Natural killer cell (primary cell): ENCODE data around the gene OSBP2. TPM values are rescaled to one million over a fixed set of nuclear protein-coding genes. Genes with fewer than 3 reads are reported as not detected.

ENCODE experiments used
- ATAC-seq, 3 donors: fragments of 150-1000 bp in 2 of 3; fragments of 200-7000 bp in 1 of 3; cut with Tn5 transposase; 1 replicate in 1 of 3; 2 replicates in 2 of 3; pipeline ENCODE4 v1.10.0; 2021; ENCODE audit warnings: mild to moderate bottlenecking in 2 of 3, moderate library complexity in 2 of 3
- DNase-seq, 2 donors: peaks; one replicate each; pipeline versions ENCODE4 v3.0.0 to v3.0.0-alpha.2; 2013 to 2021; ENCODE audit warnings: mixed read lengths in 1 of 2
- H3K27ac ChIP-seq: one replicate; pipeline ENCODE4 v1.5.1; 2013; ENCODE audit warnings: mild to moderate bottlenecking, low read length
- H3K27me3 ChIP-seq: one replicate; pipeline ENCODE4 v1.6.1; 2013; ENCODE audit warnings: low read length; ENCODE audit not compliant: control insufficient read depth, insufficient read depth
- H3K36me3 ChIP-seq: one replicate; pipeline ENCODE4 v1.6.1; 2013; ENCODE audit warnings: low read length; ENCODE audit not compliant: control insufficient read depth, insufficient read depth
- H3K4me1 ChIP-seq: one replicate; pipeline ENCODE4 v1.6.1; 2013; ENCODE audit warnings: low read length; ENCODE audit not compliant: control insufficient read depth, insufficient read depth
- H3K4me3 ChIP-seq: one replicate; pipeline ENCODE4 v1.5.1; 2013; ENCODE audit warnings: low read length
- H3K9me3 ChIP-seq: one replicate; pipeline ENCODE4 v1.6.1; 2013; ENCODE audit warnings: low read length; ENCODE audit not compliant: control insufficient read depth, insufficient read depth
- H3K27ac Mint-ChIP-seq, 2 donors: one replicate each; pipeline ENCODE4 v1.8.0; 2022; ENCODE audit warnings: mild to moderate bottlenecking in 2 of 2, mixed read lengths in 2 of 2, moderate library complexity in 1 of 2
- H3K27me3 Mint-ChIP-seq, 2 donors: one replicate each; pipeline ENCODE4 v1.8.0; 2022; ENCODE audit warnings: low read depth in 2 of 2, mixed read lengths in 2 of 2
- H3K36me3 Mint-ChIP-seq: one replicate; pipeline ENCODE4 v1.8.0; 2022; ENCODE audit warnings: mixed read lengths
- H3K4me1 Mint-ChIP-seq, 2 donors: one replicate each; pipeline ENCODE4 v1.8.0; 2022; ENCODE audit warnings: mixed read lengths in 2 of 2
- H3K4me3 Mint-ChIP-seq: one replicate; pipeline ENCODE4 v1.8.0; 2022; ENCODE audit warnings: mild to moderate bottlenecking, moderate library complexity, mixed read lengths
- H3K9me3 Mint-ChIP-seq, 2 donors: one replicate each; pipeline ENCODE4 v1.8.0; 2022; ENCODE audit warnings: mixed read lengths in 2 of 2
- WGBS: methylation state at CpG from one replicate; pipeline ENCODE4 v1.1.7; 2013; ENCODE audit warnings: missing lambda C conversion rate; ENCODE audit not compliant: insufficient coverage; 5-methylcytosine and 5-hydroxymethylcytosine counted together
- intact Hi-C: fragments of 100-400 bp; cut with micrococcal nuclease; formaldehyde crosslinking; loops from one replicate; pipeline ENCODE4 v1.14.2; 2022
- total RNA-seq, 4 donors: library from RNA; stranded (reverse); fragments of 120-200 nt in 1 of 4; gene quantifications; one replicate each; pipeline versions ENCODE4 v1.2.3 to v1.2.4, GENCODE V29; 2013 to 2022
- TF ChIP-seq, protein P1 (sequence below): fragments of 200-600 bp; IDR thresholded peaks from one replicate; pipeline ENCODE4 v1.8.0; 2022; ENCODE audit warnings: antibody characterized with exemption

OSBP2 gene
- total RNA-seq, 3 donors from 2014 or later (not counting 1 experiment from before 2014, with no cell fraction given): 0.65 to 1.2 (median 0.79) TPM

DNA sequence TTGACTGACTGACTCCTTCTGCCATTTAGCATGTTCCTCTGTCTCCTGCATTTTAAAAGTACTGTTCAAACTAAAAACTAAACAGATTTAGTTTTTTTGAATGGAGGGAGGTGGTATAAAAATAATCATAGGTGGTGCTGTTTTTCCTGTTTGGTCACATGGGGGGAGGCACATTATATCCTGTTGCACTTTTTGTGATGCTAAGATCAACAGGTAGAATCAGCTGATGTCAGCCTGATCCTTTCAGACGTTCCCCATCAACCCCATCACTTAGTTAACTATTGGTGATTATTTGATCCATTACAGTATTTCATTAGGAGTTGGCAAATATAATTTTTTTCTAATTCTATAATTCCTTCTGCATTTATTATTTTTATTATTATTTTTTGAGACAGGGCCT, 5.1 kb upstream of the OSBP2 start:
- no peaks in the 10 kb centered on the region for H3K4me1 Mint-ChIP-seq
- H3K27ac ChIP-seq: no peak overlapping the region
- DNase-seq (no peak), ATAC-seq (no peak)
- TF ChIP-seq, protein P1, sequence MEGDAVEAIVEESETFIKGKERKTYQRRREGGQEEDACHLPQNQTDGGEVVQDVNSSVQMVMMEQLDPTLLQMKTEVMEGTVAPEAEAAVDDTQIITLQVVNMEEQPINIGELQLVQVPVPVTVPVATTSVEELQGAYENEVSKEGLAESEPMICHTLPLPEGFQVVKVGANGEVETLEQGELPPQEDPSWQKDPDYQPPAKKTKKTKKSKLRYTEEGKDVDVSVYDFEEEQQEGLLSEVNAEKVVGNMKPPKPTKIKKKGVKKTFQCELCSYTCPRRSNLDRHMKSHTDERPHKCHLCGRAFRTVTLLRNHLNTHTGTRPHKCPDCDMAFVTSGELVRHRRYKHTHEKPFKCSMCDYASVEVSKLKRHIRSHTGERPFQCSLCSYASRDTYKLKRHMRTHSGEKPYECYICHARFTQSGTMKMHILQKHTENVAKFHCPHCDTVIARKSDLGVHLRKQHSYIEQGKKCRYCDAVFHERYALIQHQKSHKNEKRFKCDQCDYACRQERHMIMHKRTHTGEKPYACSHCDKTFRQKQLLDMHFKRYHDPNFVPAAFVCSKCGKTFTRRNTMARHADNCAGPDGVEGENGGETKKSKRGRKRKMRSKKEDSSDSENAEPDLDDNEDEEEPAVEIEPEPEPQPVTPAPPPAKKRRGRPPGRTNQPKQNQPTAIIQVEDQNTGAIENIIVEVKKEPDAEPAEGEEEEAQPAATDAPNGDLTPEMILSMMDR: no peak
- H3K27me3 ChIP-seq: no peaks in the 10 kb centered on the region
- H3K36me3 ChIP-seq: no peaks in the 10 kb centered on the region
- H3K9me3 ChIP-seq: no peaks in the 10 kb centered on the region
- H3K4me1 ChIP-seq: peaks cover 8% of the 10 kb centered on the region
- intact Hi-C loops: no loop called here
- H3K36me3 Mint-ChIP-seq: no peaks in the 10 kb centered on the region
- H3K4me3 ChIP-seq: no peak overlapping the region
- H3K27ac Mint-ChIP-seq: no peak overlapping the region
- whole genome bisulfite sequencing: no CpG with 5 or more reads among the region's 1 CpG
- no peaks in the 10 kb centered on the region for H3K9me3 Mint-ChIP-seq
- no peak overlapping the region for H3K4me3 Mint-ChIP-seq
- H3K27me3 Mint-ChIP-seq: peaks cover 15 to 17% of the 10 kb centered on the region in 2 donors

DNA sequence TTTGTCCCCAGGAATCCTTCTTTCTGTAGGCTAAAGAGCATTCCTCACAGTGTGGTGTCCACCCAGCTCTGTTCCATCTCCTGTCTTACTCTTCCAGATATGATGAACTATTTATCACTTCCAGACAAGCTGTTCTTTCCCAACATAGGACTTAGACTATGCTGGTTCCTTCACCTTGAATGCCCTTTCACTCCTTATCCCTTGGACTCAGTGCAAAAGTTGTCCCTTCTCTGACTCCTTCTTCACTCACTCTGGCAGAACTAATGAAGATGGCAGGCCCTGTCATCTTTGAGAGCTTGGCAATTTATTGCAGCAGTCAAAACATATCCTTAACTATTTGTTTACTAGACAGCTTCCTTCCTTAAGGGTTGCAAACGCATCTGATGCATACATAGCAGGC, 3.5 kb upstream of the OSBP2 start:
- TF ChIP-seq, protein P1: no peak
- Mint-ChIP-seq H3K27ac (no peak overlapping the region), H3K36me3 (no peaks in the 10 kb centered on the region), H3K9me3 (no peaks in the 10 kb centered on the region), H3K27me3 (peaks cover 15 to 23% of the 10 kb centered on the region in 2 donors), H3K4me3 (no peak overlapping the region), H3K4me1 (no peaks in the 10 kb centered on the region)
- Histone ChIP-seq H3K27me3 (no peaks in the 10 kb centered on the region), H3K9me3 (no peaks in the 10 kb centered on the region), H3K36me3 (no peaks in the 10 kb centered on the region), H3K27ac (no peak overlapping the region), H3K4me1 (peaks cover 13% of the 10 kb centered on the region), H3K4me3 (no peak overlapping the region)
- 72% methylated on average over 1 of the region's 1 CpG for WGBS
- ATAC-seq: no peak
- no peak for DNase-seq
- intact Hi-C loops: no loop called here

DNA sequence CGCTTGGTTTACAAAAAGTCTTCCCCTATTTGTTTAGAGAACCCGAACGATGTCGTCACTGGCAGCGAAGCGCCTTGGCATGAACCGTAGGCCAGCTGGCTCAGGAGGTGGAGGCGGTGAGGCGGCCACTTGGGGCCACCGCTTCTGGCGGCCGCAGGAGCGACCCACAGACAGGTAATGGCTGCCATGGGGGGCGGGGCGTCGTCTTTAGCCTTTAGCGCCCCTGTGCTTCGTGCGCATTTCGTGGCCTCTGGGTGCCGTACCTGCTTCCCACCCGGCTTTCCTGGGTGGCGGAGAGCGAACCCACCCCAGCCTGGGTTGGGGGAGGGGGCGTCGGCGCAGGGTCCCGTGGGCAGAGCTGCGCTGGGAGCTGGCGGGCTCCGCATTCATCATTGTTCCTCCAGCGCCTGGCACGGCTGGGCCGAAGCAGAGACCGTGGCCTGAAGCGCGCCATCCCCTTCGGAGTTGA, 469 bp upstream of the OSBP2 start:
- ATAC-seq: peak; percentile 42 to 70 (median 70)
- intact Hi-C loops: no loop called here

More for the DNA sequence above, 469 bp upstream of the OSBP2 start:
- peak; percentile 21 to 66 for DNase-seq
- H3K27me3 Mint-ChIP-seq: peaks cover 15 to 34% of the 10 kb centered on the region in 2 donors
- no peak overlapping the region for H3K27ac Mint-ChIP-seq
- TF ChIP-seq, protein P1: no peak
- no peaks in the 10 kb centered on the region for H3K36me3 ChIP-seq
- WGBS: under 1% methylated on average over 38 of the region's 38 CpGs
- H3K4me1 Mint-ChIP-seq: no peaks in the 10 kb centered on the region
- H3K4me3 Mint-ChIP-seq: peak overlapping the region; percentile 86
- H3K4me1 ChIP-seq: peaks cover 13% of the 10 kb centered on the region
- no peaks in the 10 kb centered on the region for H3K9me3 Mint-ChIP-seq
- H3K36me3 Mint-ChIP-seq: no peaks in the 10 kb centered on the region
- peak overlapping the region; percentile 51 for H3K4me3 ChIP-seq
- no peaks in the 10 kb centered on the region for H3K9me3 ChIP-seq
- H3K27me3 ChIP-seq: no peaks in the 10 kb centered on the region
- no peak overlapping the region for H3K27ac ChIP-seq
